ENCODE data around the gene UQCRC2. TPM values are rescaled to one million over a fixed set of nuclear protein-coding genes. Genes with fewer than 3 reads are reported as not detected.

Gene UQCRC2
- total RNA-seq, 1 donor from 2014 or later, result 170 TPM

GRCh38 chr16:21990381-21990944, 37.3 kb downstream of the UQCRC2 start:
- H3K27me3 ChIP-seq (ENCODE audit: low read depth), result no peaks in the 10 kb centered on the region
- no peak overlapping the region for H3K27ac ChIP-seq
- H3K4me1 ChIP-seq, result peaks cover 19% of the 10 kb centered on the region
- no peaks in the 10 kb centered on the region for H3K9me3 ChIP-seq
- no peaks in the 10 kb centered on the region for H3K36me3 ChIP-seq
- H3K4me3 ChIP-seq, result no peak overlapping the region
- TF ChIP-seq CTCF (IDR thresholded peaks at IDR 0.05), result no peak
- DNase-seq, result no peak
- no peak for ATAC-seq
- intact Hi-C loops (cut with DNase I), result no loop called here

- Histone ChIP-seq H3K27me3 (ENCODE audit: low read depth) (no peaks in the 10 kb centered on the region), H3K27ac (no peak overlapping the region), H3K9me3 (no peaks in the 10 kb centered on the region), H3K4me3 (no peak overlapping the region), H3K4me1 (peaks cover 19% of the 10 kb centered on the region), H3K36me3 (no peaks in the 10 kb centered on the region)
- TF ChIP-seq CTCF (IDR thresholded peaks at IDR 0.05), result no peak
- intact Hi-C loops (cut with DNase I), result no loop called here
- DNase-seq, result no peak
- ATAC-seq, result no peak
These were observed 38.5 kb downstream of the UQCRC2 start for GRCh38 chr16:21991621-21992020.

GRCh38 chr16:21994856-21995465, 41.8 kb downstream of the UQCRC2 start:
- no peaks in the 10 kb centered on the region for H3K9me3 ChIP-seq
- ATAC-seq, result no peak
- H3K36me3 ChIP-seq, result no peaks in the 10 kb centered on the region
- H3K27ac ChIP-seq, result no peak overlapping the region
- no peaks in the 10 kb centered on the region for H3K27me3 ChIP-seq (ENCODE audit: low read depth)
- H3K4me1 ChIP-seq, result peaks cover 14% of the 10 kb centered on the region
- intact Hi-C loops (cut with DNase I), result no loop called here
- H3K4me3 ChIP-seq, result no peak overlapping the region
- no peak for DNase-seq
- no peak for TF ChIP-seq CTCF (IDR thresholded peaks at IDR 0.05)

- DNase-seq (no peak), ATAC-seq (no peak)
- Histone ChIP-seq H3K27ac (peak overlapping the region; percentile 14), H3K4me3 (no peak overlapping the region), H3K9me3 (no peaks in the 10 kb centered on the region), H3K27me3 (ENCODE audit: low read depth) (no peaks in the 10 kb centered on the region), H3K4me1 (peaks cover 7% of the 10 kb centered on the region), H3K36me3 (no peaks in the 10 kb centered on the region)
- no peak for TF ChIP-seq CTCF (IDR thresholded peaks at IDR 0.05)
- intact Hi-C loops (cut with DNase I), result no loop called here
These were observed 43.9 kb downstream of the UQCRC2 start for GRCh38 chr16:21996923-21997696.

- no peak for TF ChIP-seq CTCF (IDR thresholded peaks at IDR 0.05)
- no peak for ATAC-seq
- peak overlapping the region; percentile 14 for H3K27ac ChIP-seq
- no peak for DNase-seq
- H3K9me3 ChIP-seq, result no peaks in the 10 kb centered on the region
- no peak overlapping the region for H3K4me3 ChIP-seq
- intact Hi-C loops (cut with DNase I), result no loop called here
- H3K4me1 ChIP-seq, result peaks cover 7% of the 10 kb centered on the region
- no peaks in the 10 kb centered on the region for H3K27me3 ChIP-seq (ENCODE audit: low read depth)
- no peaks in the 10 kb centered on the region for H3K36me3 ChIP-seq
These were observed 44.7 kb downstream of the UQCRC2 start for GRCh38 chr16:21997697-21998480.
